ENCODE measurements around the gene ARHGAP24. TPM values are rescaled to one million over a fixed set of nuclear protein-coding genes. Genes with fewer than 3 reads are reported as not detected.

The ARHGAP24 gene
- total and polyA plus RNA-seq, 5 donors from 2014 or later = 0.14 to 0.53 (median 0.35) TPM; not detected in 2

- no peaks in the 10 kb centered on the region for H3K4me1 Mint-ChIP-seq
These were observed 29.8 kb upstream of the ARHGAP24 start for GRCh38 chr4:85445050-85445639.

GRCh38 chr4:85446141-85446861 lies 28.6 kb upstream of the ARHGAP24 start:
- Mint-ChIP-seq H3K4me1 (no peaks in the 10 kb centered on the region), H3K27ac (no peak overlapping the region), H3K27me3 (no peaks in the 10 kb centered on the region), H3K9me3 (peaks cover 0 to 3% (median 0%) of the 10 kb centered on the region in 7 donors), H3K4me3 (no peak overlapping the region), H3K36me3 (no peaks in the 10 kb centered on the region)
- no peaks in the 10 kb centered on the region for H3K36me3 ChIP-seq (ENCODE audit: control insufficient read depth, insufficient read depth, low read length)
- no peak for ATAC-seq (ENCODE audit: low read depth in 2 of 2)
- no peaks in the 10 kb centered on the region for H3K27me3 ChIP-seq (ENCODE audit: control insufficient read depth, insufficient read depth, low read length)
- H3K4me3 ChIP-seq (ENCODE audit: low read depth, low read length) = no peak overlapping the region
- H3K27ac ChIP-seq (ENCODE audit: insufficient read depth, low read length, poor library complexity, severe bottlenecking) = no peak overlapping the region
- no peaks in the 10 kb centered on the region for H3K4me1 ChIP-seq (ENCODE audit: control insufficient read depth, insufficient read depth, low read length, poor library complexity, severe bottlenecking)
- DNase-seq = no peak
- no peaks in the 10 kb centered on the region for H3K9me3 ChIP-seq (ENCODE audit: control insufficient read depth in 2 of 2, low read length in 2 of 2)

More at GRCh38 chr4:85445050-85445639, 29.8 kb upstream of the ARHGAP24 start:
- Histone ChIP-seq H3K9me3 (ENCODE audit: control insufficient read depth in 2 of 2, low read length in 2 of 2) (no peaks in the 10 kb centered on the region), H3K27ac (ENCODE audit: insufficient read depth, low read length, poor library complexity, severe bottlenecking) (no peak overlapping the region), H3K4me1 (ENCODE audit: control insufficient read depth, insufficient read depth, low read length, poor library complexity, severe bottlenecking) (no peaks in the 10 kb centered on the region), H3K27me3 (ENCODE audit: control insufficient read depth, insufficient read depth, low read length) (no peaks in the 10 kb centered on the region), H3K36me3 (ENCODE audit: control insufficient read depth, insufficient read depth, low read length) (no peaks in the 10 kb centered on the region), H3K4me3 (ENCODE audit: low read depth, low read length) (no peak overlapping the region)
- H3K4me3 Mint-ChIP-seq = no peak overlapping the region
- ATAC-seq (ENCODE audit: low read depth in 2 of 2) (no peak), DNase-seq (no peak)
- peaks cover 0 to 7% (median 5%) of the 10 kb centered on the region in 7 donors for H3K9me3 Mint-ChIP-seq
- no peaks in the 10 kb centered on the region for H3K36me3 Mint-ChIP-seq
- no peak overlapping the region for H3K27ac Mint-ChIP-seq
- no peaks in the 10 kb centered on the region for H3K27me3 Mint-ChIP-seq

GRCh38 chr4:85448906-85449890 lies 25.8 kb upstream of the ARHGAP24 start:
- Mint-ChIP-seq H3K9me3 (peaks cover 0 to 5% (median 0%) of the 10 kb centered on the region in 7 donors), H3K4me3 (no peak overlapping the region), H3K27me3 (no peaks in the 10 kb centered on the region), H3K4me1 (no peaks in the 10 kb centered on the region), H3K36me3 (no peaks in the 10 kb centered on the region), H3K27ac (no peak overlapping the region)
- Histone ChIP-seq H3K9me3 (ENCODE audit: control insufficient read depth in 2 of 2, low read length in 2 of 2) (no peaks in the 10 kb centered on the region), H3K27me3 (ENCODE audit: control insufficient read depth, insufficient read depth, low read length) (no peaks in the 10 kb centered on the region), H3K4me3 (ENCODE audit: low read depth, low read length) (no peak overlapping the region), H3K4me1 (ENCODE audit: control insufficient read depth, insufficient read depth, low read length, poor library complexity, severe bottlenecking) (no peaks in the 10 kb centered on the region), H3K27ac (ENCODE audit: insufficient read depth, low read length, poor library complexity, severe bottlenecking) (no peak overlapping the region), H3K36me3 (ENCODE audit: control insufficient read depth, insufficient read depth, low read length) (no peaks in the 10 kb centered on the region)
- ATAC-seq (ENCODE audit: low read depth in 2 of 2) = no peak
- DNase-seq = no peak

- peaks cover 0 to 5% (median 0%) of the 10 kb centered on the region in 7 donors for H3K9me3 Mint-ChIP-seq
- Histone ChIP-seq H3K9me3 (ENCODE audit: control insufficient read depth in 2 of 2, low read length in 2 of 2) (no peaks in the 10 kb centered on the region), H3K36me3 (ENCODE audit: control insufficient read depth, insufficient read depth, low read length) (no peaks in the 10 kb centered on the region), H3K27me3 (ENCODE audit: control insufficient read depth, insufficient read depth, low read length) (no peaks in the 10 kb centered on the region), H3K4me3 (ENCODE audit: low read depth, low read length) (no peak overlapping the region), H3K27ac (ENCODE audit: insufficient read depth, low read length, poor library complexity, severe bottlenecking) (no peak overlapping the region), H3K4me1 (ENCODE audit: control insufficient read depth, insufficient read depth, low read length, poor library complexity, severe bottlenecking) (no peaks in the 10 kb centered on the region)
- no peak overlapping the region for H3K4me3 Mint-ChIP-seq
- no peaks in the 10 kb centered on the region for H3K27me3 Mint-ChIP-seq
- H3K36me3 Mint-ChIP-seq = no peaks in the 10 kb centered on the region
- H3K4me1 Mint-ChIP-seq = no peaks in the 10 kb centered on the region
- no peak overlapping the region for H3K27ac Mint-ChIP-seq
- no peak for DNase-seq
- no peak for ATAC-seq (ENCODE audit: low read depth in 2 of 2)
These were observed 22.8 kb upstream of the ARHGAP24 start for GRCh38 chr4:85452058-85452731.

GRCh38 chr4:85455942-85456341 lies 19.0 kb upstream of the ARHGAP24 start:
- Mint-ChIP-seq H3K9me3 (peaks cover 0 to 5% (median 2%) of the 10 kb centered on the region in 7 donors), H3K27ac (no peak overlapping the region), H3K4me3 (no peak overlapping the region), H3K36me3 (no peaks in the 10 kb centered on the region), H3K27me3 (no peaks in the 10 kb centered on the region), H3K4me1 (no peaks in the 10 kb centered on the region)
- H3K9me3 ChIP-seq (ENCODE audit: control insufficient read depth in 2 of 2, low read length in 2 of 2) = no peaks in the 10 kb centered on the region
- H3K36me3 ChIP-seq (ENCODE audit: control insufficient read depth, insufficient read depth, low read length) = no peaks in the 10 kb centered on the region
- H3K27ac ChIP-seq (ENCODE audit: insufficient read depth, low read length, poor library complexity, severe bottlenecking) = no peak overlapping the region
- no peaks in the 10 kb centered on the region for H3K4me1 ChIP-seq (ENCODE audit: control insufficient read depth, insufficient read depth, low read length, poor library complexity, severe bottlenecking)
- DNase-seq (no peak), ATAC-seq (ENCODE audit: low read depth in 2 of 2) (no peak)
- H3K4me3 ChIP-seq (ENCODE audit: low read depth, low read length) = no peak overlapping the region
- H3K27me3 ChIP-seq (ENCODE audit: control insufficient read depth, insufficient read depth, low read length) = no peaks in the 10 kb centered on the region

- H3K4me1 ChIP-seq (ENCODE audit: control insufficient read depth, insufficient read depth, low read length, poor library complexity, severe bottlenecking) = no peaks in the 10 kb centered on the region
- no peaks in the 10 kb centered on the region for H3K36me3 Mint-ChIP-seq
- no peak for DNase-seq
- H3K9me3 Mint-ChIP-seq = peaks cover 0 to 7% (median 0%) of the 10 kb centered on the region in 7 donors
- H3K4me3 ChIP-seq (ENCODE audit: low read depth, low read length) = no peak overlapping the region
- no peaks in the 10 kb centered on the region for H3K27me3 Mint-ChIP-seq
- H3K27ac ChIP-seq (ENCODE audit: insufficient read depth, low read length, poor library complexity, severe bottlenecking) = no peak overlapping the region
- no peak overlapping the region for H3K4me3 Mint-ChIP-seq
- H3K36me3 ChIP-seq (ENCODE audit: control insufficient read depth, insufficient read depth, low read length) = no peaks in the 10 kb centered on the region
- H3K27ac Mint-ChIP-seq = no peak overlapping the region
- no peaks in the 10 kb centered on the region for H3K27me3 ChIP-seq (ENCODE audit: control insufficient read depth, insufficient read depth, low read length)
- no peaks in the 10 kb centered on the region for H3K9me3 ChIP-seq (ENCODE audit: control insufficient read depth in 2 of 2, low read length in 2 of 2)
- no peak for ATAC-seq (ENCODE audit: low read depth in 2 of 2)
- no peaks in the 10 kb centered on the region for H3K4me1 Mint-ChIP-seq
These were observed 17.0 kb upstream of the ARHGAP24 start for GRCh38 chr4:85457752-85458467.

- Histone ChIP-seq H3K27ac (ENCODE audit: insufficient read depth, low read length, poor library complexity, severe bottlenecking) (no peak overlapping the region), H3K4me1 (ENCODE audit: control insufficient read depth, insufficient read depth, low read length, poor library complexity, severe bottlenecking) (no peaks in the 10 kb centered on the region), H3K27me3 (ENCODE audit: control insufficient read depth, insufficient read depth, low read length) (no peaks in the 10 kb centered on the region), H3K36me3 (ENCODE audit: control insufficient read depth, insufficient read depth, low read length) (no peaks in the 10 kb centered on the region), H3K9me3 (ENCODE audit: control insufficient read depth in 2 of 2, low read length in 2 of 2) (no peaks in the 10 kb centered on the region), H3K4me3 (ENCODE audit: low read depth, low read length) (no peak overlapping the region)
- H3K4me3 Mint-ChIP-seq = no peak overlapping the region
- peaks cover 0 to 7% (median 0%) of the 10 kb centered on the region in 7 donors for H3K9me3 Mint-ChIP-seq
- H3K27me3 Mint-ChIP-seq = no peaks in the 10 kb centered on the region
- no peak overlapping the region for H3K27ac Mint-ChIP-seq
- DNase-seq (no peak), ATAC-seq (ENCODE audit: low read depth in 2 of 2) (no peak)
- no peaks in the 10 kb centered on the region for H3K36me3 Mint-ChIP-seq
- no peaks in the 10 kb centered on the region for H3K4me1 Mint-ChIP-seq
These were observed 15.2 kb upstream of the ARHGAP24 start for GRCh38 chr4:85459736-85460135.

All from CD4-positive, CD25-positive, alpha-beta regulatory T cell (primary cell).